ENCODE results near the gene ELP4.

DNA sequence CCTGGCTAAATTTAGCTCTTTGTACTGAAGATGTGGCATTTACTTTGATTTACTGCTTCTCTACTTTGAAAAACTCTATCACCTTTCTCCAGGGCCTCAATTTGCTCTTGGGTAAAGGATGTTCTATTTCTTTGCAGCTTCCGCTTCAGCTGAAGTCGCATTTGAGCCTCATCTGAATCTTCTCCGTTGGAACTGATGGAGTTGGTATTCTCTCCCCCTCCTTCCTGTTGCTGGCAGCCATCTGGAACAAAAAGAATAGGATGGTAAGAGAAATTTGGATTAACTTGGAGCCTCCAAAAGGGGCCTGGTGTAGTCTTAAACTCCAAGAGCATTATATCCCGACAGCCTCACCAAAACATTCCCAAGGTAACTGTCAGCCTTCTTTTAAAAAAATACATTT lies 285.0 kb downstream of the ELP4 start:
- TF ChIP-seq, protein P1, sequence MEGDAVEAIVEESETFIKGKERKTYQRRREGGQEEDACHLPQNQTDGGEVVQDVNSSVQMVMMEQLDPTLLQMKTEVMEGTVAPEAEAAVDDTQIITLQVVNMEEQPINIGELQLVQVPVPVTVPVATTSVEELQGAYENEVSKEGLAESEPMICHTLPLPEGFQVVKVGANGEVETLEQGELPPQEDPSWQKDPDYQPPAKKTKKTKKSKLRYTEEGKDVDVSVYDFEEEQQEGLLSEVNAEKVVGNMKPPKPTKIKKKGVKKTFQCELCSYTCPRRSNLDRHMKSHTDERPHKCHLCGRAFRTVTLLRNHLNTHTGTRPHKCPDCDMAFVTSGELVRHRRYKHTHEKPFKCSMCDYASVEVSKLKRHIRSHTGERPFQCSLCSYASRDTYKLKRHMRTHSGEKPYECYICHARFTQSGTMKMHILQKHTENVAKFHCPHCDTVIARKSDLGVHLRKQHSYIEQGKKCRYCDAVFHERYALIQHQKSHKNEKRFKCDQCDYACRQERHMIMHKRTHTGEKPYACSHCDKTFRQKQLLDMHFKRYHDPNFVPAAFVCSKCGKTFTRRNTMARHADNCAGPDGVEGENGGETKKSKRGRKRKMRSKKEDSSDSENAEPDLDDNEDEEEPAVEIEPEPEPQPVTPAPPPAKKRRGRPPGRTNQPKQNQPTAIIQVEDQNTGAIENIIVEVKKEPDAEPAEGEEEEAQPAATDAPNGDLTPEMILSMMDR (IDR thresholded peaks at IDR 0.05), result no peak
- TF ChIP-seq POLR2A (IDR thresholded peaks at IDR 0.05), result no peak
